Fibroblast of lung (primary cell): ENCODE data around the gene DIS3L. TPM values are rescaled to one million over a fixed set of nuclear protein-coding genes. Genes with fewer than 3 reads are reported as not detected.
A peak's percentile ranks its signal among the peaks of the same experiment; 100 is the strongest.

Source experiments
- DNase-seq, 2 donors: peaks; one replicate each; pipeline versions ENCODE4 v3.0.0 to v3.0.0-alpha.2; 2010; ENCODE audit warnings: low read depth in 2 of 2
- H2AFZ ChIP-seq: 2 replicates; pipeline ENCODE4 v1.5.1; 2012; ENCODE audit warnings: low read length, control low read depth, inconsistent platforms
- H3K27ac ChIP-seq: 2 replicates; pipeline ENCODE4 v1.5.1; 2011; ENCODE audit warnings: low read length, control low read depth; ENCODE audit not compliant: insufficient read depth
- H3K27me3 ChIP-seq: 2 replicates; pipeline ENCODE4 v1.5.1; 2011; ENCODE audit warnings: mild to moderate bottlenecking, low read length; ENCODE audit not compliant: control insufficient read depth, insufficient read depth
- H3K36me3 ChIP-seq: 2 replicates; pipeline ENCODE4 v1.5.1; 2011; ENCODE audit warnings: low read length; ENCODE audit not compliant: control insufficient read depth, insufficient read depth
- H3K4me1 ChIP-seq: 2 replicates; pipeline ENCODE4 v1.5.1; 2011; ENCODE audit warnings: low read length; ENCODE audit not compliant: control insufficient read depth, insufficient read depth; ENCODE audit errors: extremely low read depth
- H3K4me2 ChIP-seq: 2 replicates; pipeline ENCODE4 v1.5.1; 2011; ENCODE audit warnings: low read length, control low read depth; ENCODE audit not compliant: insufficient read depth; ENCODE audit errors: extremely low read depth
- H3K4me3 ChIP-seq, 4 experiments: fragments of 200-600 bp in 1 of 4; sonication (generic) in 1 of 4; replicated peaks in 1 of 4; 2 replicates each; pipeline ENCODE4 v1.5.1; 2011 to 2016; ENCODE audit warnings: low read length in 4 of 4, low read depth in 3 of 4, mild to moderate bottlenecking in 3 of 4, control low read depth in 2 of 4, inconsistent platforms in 1 of 4, mixed read lengths in 1 of 4; ENCODE audit not compliant: insufficient read depth in 1 of 4; ENCODE audit errors: control extremely low read depth in 1 of 4
- H3K79me2 ChIP-seq: 2 replicates; pipeline ENCODE4 v1.5.1; 2012; ENCODE audit warnings: mild to moderate bottlenecking, low read length, inconsistent platforms; ENCODE audit not compliant: control insufficient read depth, insufficient read depth
- H3K9ac ChIP-seq: 2 replicates; pipeline ENCODE4 v1.5.1; 2011; ENCODE audit warnings: mild to moderate bottlenecking, low read length, control low read depth; ENCODE audit not compliant: insufficient read depth
- H3K9me3 ChIP-seq: 2 replicates; pipeline ENCODE4 v1.5.1; 2012; ENCODE audit warnings: low read depth, low read length; ENCODE audit not compliant: control insufficient read depth, insufficient read depth
- H4K20me1 ChIP-seq: 2 replicates; pipeline ENCODE4 v1.5.1; 2011; ENCODE audit warnings: low read length; ENCODE audit not compliant: control insufficient read depth, insufficient read depth; ENCODE audit errors: extremely low read depth
- EZH2 ChIP-seq: IDR thresholded peaks from 2 replicates; pipeline ENCODE4 v1.5.1; 2012; ENCODE audit warnings: low read length, control low read depth, mild to moderate bottlenecking; ENCODE audit errors: missing control alignments
- polyA plus RNA-seq, 2 donors: library from polyadenylated mRNA; depleted of rRNA in 1 of 2; stranded (reverse) in 1 of 2; unstranded in 1 of 2; fragments of >200 nt; gene quantifications; 2 replicates each; pipeline ENCODE4 v1.2.1, GENCODE V29; 2011 to 2012; ENCODE audit warnings: missing spikeins in 1 of 2
- total RNA-seq: library from RNA; depleted of rRNA; stranded (reverse); fragments of >200 nt; gene quantifications from 2 replicates; pipeline ENCODE4 v1.2.1, GENCODE V29; 2014
- TF ChIP-seq, protein P1 (sequence below), 2 donors: IDR thresholded peaks in 1 of 2; conservative IDR thresholded peaks in 1 of 2; 1 replicate in 1 of 2; 2 replicates in 1 of 2; pipeline ENCODE4 v1.5.1; 2011 to 2012; ENCODE audit warnings: low read length in 2 of 2, control low read depth in 1 of 2, inconsistent platforms in 1 of 2, low read depth in 1 of 2, mild to moderate bottlenecking in 1 of 2

The DIS3L gene
- total and polyA plus RNA-seq, 2 donors (not counting 1 experiment from before 2014, with no cell fraction given) = 11.2 to 25.1 TPM

DNA sequence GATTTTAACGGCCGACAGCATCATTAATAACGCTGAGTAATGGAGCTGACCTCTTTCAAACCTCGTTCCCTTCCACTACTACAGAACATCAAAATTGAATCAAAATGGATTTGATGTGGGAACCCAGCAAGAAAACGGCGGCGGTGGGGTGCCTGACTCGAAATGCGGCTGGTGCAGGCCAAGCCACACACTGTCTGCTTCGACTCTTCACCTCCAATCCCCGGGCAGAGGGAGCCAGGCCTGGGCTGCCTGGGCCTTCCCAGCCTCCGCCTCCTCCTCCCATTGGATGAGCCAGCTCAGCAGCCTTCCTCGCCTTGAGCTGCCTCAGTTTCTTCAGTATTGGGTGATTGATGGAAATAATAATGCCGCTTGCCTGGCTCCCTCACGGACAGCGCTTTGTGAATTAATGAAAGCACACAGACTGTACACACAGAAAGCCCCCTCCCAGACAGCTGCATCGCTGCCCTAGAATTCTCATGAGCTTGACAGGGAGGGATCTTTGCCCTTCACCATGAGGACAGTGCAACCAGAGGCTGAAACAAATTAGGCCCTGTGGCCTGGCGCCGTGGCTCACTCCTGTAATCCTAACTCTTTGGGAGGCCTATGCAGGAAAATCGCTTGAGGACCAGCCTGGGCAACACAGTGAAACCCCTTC is 28.4 kb upstream of the DIS3L start:
- H3K4me2 ChIP-seq = no peak overlapping the region
- no peaks in the 10 kb centered on the region for H4K20me1 ChIP-seq
- no peak for DNase-seq
- no peaks in the 10 kb centered on the region for H3K4me1 ChIP-seq
- H3K9ac ChIP-seq = no peak overlapping the region
- H3K27me3 ChIP-seq = peaks cover 16% of the 10 kb centered on the region
- no peak overlapping the region for H3K4me3 ChIP-seq
- no peak overlapping the region for H3K27ac ChIP-seq
- no peak for TF ChIP-seq EZH2
- TF ChIP-seq, protein P1, sequence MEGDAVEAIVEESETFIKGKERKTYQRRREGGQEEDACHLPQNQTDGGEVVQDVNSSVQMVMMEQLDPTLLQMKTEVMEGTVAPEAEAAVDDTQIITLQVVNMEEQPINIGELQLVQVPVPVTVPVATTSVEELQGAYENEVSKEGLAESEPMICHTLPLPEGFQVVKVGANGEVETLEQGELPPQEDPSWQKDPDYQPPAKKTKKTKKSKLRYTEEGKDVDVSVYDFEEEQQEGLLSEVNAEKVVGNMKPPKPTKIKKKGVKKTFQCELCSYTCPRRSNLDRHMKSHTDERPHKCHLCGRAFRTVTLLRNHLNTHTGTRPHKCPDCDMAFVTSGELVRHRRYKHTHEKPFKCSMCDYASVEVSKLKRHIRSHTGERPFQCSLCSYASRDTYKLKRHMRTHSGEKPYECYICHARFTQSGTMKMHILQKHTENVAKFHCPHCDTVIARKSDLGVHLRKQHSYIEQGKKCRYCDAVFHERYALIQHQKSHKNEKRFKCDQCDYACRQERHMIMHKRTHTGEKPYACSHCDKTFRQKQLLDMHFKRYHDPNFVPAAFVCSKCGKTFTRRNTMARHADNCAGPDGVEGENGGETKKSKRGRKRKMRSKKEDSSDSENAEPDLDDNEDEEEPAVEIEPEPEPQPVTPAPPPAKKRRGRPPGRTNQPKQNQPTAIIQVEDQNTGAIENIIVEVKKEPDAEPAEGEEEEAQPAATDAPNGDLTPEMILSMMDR (conservative IDR thresholded peaks at IDR 0.05 in 1 of 2, IDR thresholded peaks at IDR 0.05 in 1 of 2; ENCODE audit: low read depth in 1 of 2, low read length in 2 of 2) = no peak
- no peaks in the 10 kb centered on the region for H3K9me3 ChIP-seq
- no peaks in the 10 kb centered on the region for H3K79me2 ChIP-seq
- no peaks in the 10 kb centered on the region for H3K36me3 ChIP-seq
- no peak overlapping the region for H2AFZ ChIP-seq

DNA sequence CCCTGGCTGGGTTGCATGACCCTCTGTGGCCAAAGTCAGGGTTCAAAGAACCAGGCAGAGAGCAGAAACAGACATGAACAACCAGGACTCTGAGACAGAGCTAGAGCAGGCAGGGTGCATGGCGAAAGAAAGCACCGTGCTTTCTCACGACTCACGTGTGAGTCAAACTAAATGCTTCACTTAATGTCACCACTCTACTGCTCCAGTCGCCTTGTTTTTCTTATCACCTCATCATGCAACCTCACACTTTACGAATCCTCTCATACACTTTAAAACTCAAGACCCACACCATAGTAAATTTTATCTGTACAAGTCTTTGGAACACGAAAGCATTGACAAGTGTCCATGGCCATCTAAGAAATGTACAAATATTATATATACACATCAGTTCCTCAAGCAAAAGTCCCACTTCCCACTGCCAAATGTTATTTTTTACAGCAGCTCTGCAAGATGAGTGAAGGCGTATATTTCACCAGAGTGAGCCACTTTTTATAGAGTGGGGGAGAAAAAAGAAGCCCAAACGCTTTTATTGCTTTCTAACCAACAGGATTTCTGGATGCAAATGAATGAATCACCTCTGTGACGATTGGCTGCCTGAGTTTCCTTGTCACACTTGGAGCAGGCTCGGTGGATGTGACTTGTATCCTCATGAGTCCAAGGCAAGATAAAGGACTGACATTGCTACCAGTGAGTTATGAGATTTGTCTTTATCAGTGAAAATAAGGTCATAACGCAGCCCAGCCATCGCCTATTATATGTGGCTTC is 23.9 kb upstream of the DIS3L start:
- H3K4me2 ChIP-seq = peak overlapping the region; percentile 13
- DNase-seq = peak; percentile 46 to 71
- H3K4me1 ChIP-seq = no peaks in the 10 kb centered on the region
- no peaks in the 10 kb centered on the region for H3K36me3 ChIP-seq
- H2AFZ ChIP-seq = no peak overlapping the region
- no peak for TF ChIP-seq EZH2
- TF ChIP-seq, protein P1 (conservative IDR thresholded peaks at IDR 0.05 in 1 of 2, IDR thresholded peaks at IDR 0.05 in 1 of 2; ENCODE audit: low read depth in 1 of 2, low read length in 2 of 2) = no peak
- no peak overlapping the region for H3K9ac ChIP-seq
- H3K4me3 ChIP-seq = no peak overlapping the region
- no peaks in the 10 kb centered on the region for H3K9me3 ChIP-seq
- H4K20me1 ChIP-seq = no peaks in the 10 kb centered on the region
- H3K27me3 ChIP-seq = peaks cover 12% of the 10 kb centered on the region
- no peak overlapping the region for H3K27ac ChIP-seq
- no peaks in the 10 kb centered on the region for H3K79me2 ChIP-seq

DNA sequence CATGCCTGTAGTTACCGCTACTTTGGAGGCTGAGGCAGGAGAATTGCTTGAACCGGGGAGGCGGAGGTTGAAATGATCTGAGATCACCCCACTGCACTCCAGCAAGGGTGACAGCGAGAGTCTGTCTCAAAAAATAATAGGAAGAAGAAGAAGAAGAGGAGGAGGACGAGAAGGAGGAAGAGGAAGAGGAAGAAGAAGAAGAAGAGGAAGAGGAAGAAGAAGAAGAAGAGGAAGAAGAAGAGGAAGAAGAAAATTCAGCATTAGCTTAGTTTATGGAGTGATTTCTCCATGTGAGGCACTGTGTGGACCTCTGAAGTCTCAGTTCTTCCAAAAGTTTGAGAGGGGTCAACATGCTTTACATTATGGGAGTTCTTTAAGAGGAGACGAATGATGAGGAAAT is 22.4 kb upstream of the DIS3L start:
- Histone ChIP-seq H4K20me1 (no peaks in the 10 kb centered on the region), H3K27me3 (peaks cover 14% of the 10 kb centered on the region), H3K9me3 (no peaks in the 10 kb centered on the region), H3K4me3 (no peak overlapping the region), H3K4me2 (no peak overlapping the region), H3K36me3 (no peaks in the 10 kb centered on the region), H3K27ac (no peak overlapping the region), H3K4me1 (no peaks in the 10 kb centered on the region), H3K79me2 (no peaks in the 10 kb centered on the region), H3K9ac (no peak overlapping the region), H2AFZ (no peak overlapping the region)
- no peak for TF ChIP-seq EZH2
- TF ChIP-seq, protein P1 (conservative IDR thresholded peaks at IDR 0.05 in 1 of 2, IDR thresholded peaks at IDR 0.05 in 1 of 2; ENCODE audit: low read depth in 1 of 2, low read length in 2 of 2) = no peak
- no peak for DNase-seq
